ENCODE data around the gene KRTAP10-12. TPM values are rescaled to one million over a fixed set of nuclear protein-coding genes. Genes with fewer than 3 reads are reported as not detected.
A peak's percentile ranks its signal among the peaks of the same experiment; 100 is the strongest.

KRTAP10-12 gene
- total and polyA plus RNA-seq, 2 of the 13 experiments (the other 11 are each of a cell fraction or from before 2014, with no cell fraction given): not detected

- TF ChIP-seq E2F5 (CRISPR knock-in tag; conservative IDR thresholded peaks at IDR 0.05) (no peak), THYN1 (CRISPR knock-in tag; IDR thresholded peaks at IDR 0.05; ENCODE audit: borderline replicate concordance, low read depth) (no peak), SNAPC2 (CRISPR knock-in tag; IDR thresholded peaks at IDR 0.05) (no peak), ETV6 (CRISPR knock-in tag; conservative IDR thresholded peaks at IDR 0.05) (no peak), ZNF576 (CRISPR knock-in tag; IDR thresholded peaks at IDR 0.05) (no peak), ZNF318 (CRISPR knock-in tag; IDR thresholded peaks at IDR 0.05) (no peak), HOXA3 (CRISPR knock-in tag; IDR thresholded peaks at IDR 0.05) (peak; percentile 75; the same call in 1 of the 2 replicates), GTF2F1 (IDR thresholded peaks at IDR 0.05; ENCODE audit: low read length) (no peak), ZBTB14 (CRISPR knock-in tag; IDR thresholded peaks at IDR 0.05) (no peak), ELF1 (CRISPR knock-in tag; IDR thresholded peaks at IDR 0.05) (0 out of 2 replicates have a peak, but pooled peaks have one; percentile 16), SRSF9 (IDR thresholded peaks at IDR 0.05; ENCODE audit: borderline replicate concordance, insufficient read depth, low read depth, low read length, poor library complexity, severe bottlenecking) (no peak), AHR (CRISPR knock-in tag; IDR thresholded peaks at IDR 0.05) (no peak), SETDB1 (CRISPR knock-in tag; IDR thresholded peaks at IDR 0.05; ENCODE audit: borderline replicate concordance) (no peak), KAT2B (IDR thresholded peaks at IDR 0.05; ENCODE audit: borderline replicate concordance, low read depth, low read length) (no peak), ZNF251 (CRISPR knock-in tag; IDR thresholded peaks at IDR 0.05) (no peak), ZNF550 (CRISPR knock-in tag; IDR thresholded peaks at IDR 0.05; ENCODE audit: borderline replicate concordance) (no peak), BRF2 (CRISPR knock-in tag; IDR thresholded peaks at IDR 0.05) (no peak)
These were observed 3.4 kb downstream of the KRTAP10-12 start (continued) for GRCh38 chr21:44700101-44701022.
